H9 (cell line): ENCODE measurements around the gene TSPAN11. TPM values are rescaled to one million over a fixed set of nuclear protein-coding genes. Genes with fewer than 3 reads are reported as not detected.

Experiments used
- DNase-seq: peaks from one replicate; pipeline ENCODE4 v3.0.0-alpha.2; 2017
- H2AFZ ChIP-seq: one replicate; pipeline ENCODE4 v1.6.1; 2013; ENCODE audit warnings: mild to moderate bottlenecking, low read length, control low read depth, moderate library complexity
- H2AK5ac ChIP-seq: 2 replicates; pipeline ENCODE4 v1.6.1; 2013; ENCODE audit warnings: low read length, control low read depth, mixed read lengths; ENCODE audit not compliant: insufficient read length
- H2BK120ac ChIP-seq: one replicate; pipeline ENCODE4 v1.6.1; 2013; ENCODE audit warnings: low read depth, mild to moderate bottlenecking, low read length, control low read depth, inconsistent platforms; ENCODE audit not compliant: poor library complexity, severe bottlenecking
- H2BK12ac ChIP-seq: 2 replicates; pipeline ENCODE4 v1.6.1; 2013; ENCODE audit warnings: low read length, control low read depth, mixed read lengths, low read depth; ENCODE audit not compliant: insufficient read length
- H2BK15ac ChIP-seq: 2 replicates; pipeline ENCODE4 v1.6.1; 2013; ENCODE audit warnings: low read depth, low read length, control low read depth
- H2BK20ac ChIP-seq: one replicate; pipeline ENCODE4 v1.6.1; 2013; ENCODE audit warnings: low read depth, mild to moderate bottlenecking, low read length, control low read depth, inconsistent platforms; ENCODE audit not compliant: poor library complexity, severe bottlenecking
- H2BK5ac ChIP-seq: 2 replicates; pipeline ENCODE4 v1.6.1; 2013; ENCODE audit warnings: low read length, control low read depth, mixed read lengths; ENCODE audit not compliant: insufficient read length
- H3K14ac ChIP-seq: 2 replicates; pipeline ENCODE4 v1.6.1; 2013; ENCODE audit warnings: low read length, control low read depth; ENCODE audit not compliant: insufficient read depth
- H3K18ac ChIP-seq: 2 replicates; pipeline ENCODE4 v1.6.1; 2013; ENCODE audit warnings: low read depth, mild to moderate bottlenecking, mixed read lengths, low read length, control low read depth; ENCODE audit not compliant: insufficient read length
- H3K23ac ChIP-seq: 2 replicates; pipeline ENCODE4 v1.6.1; 2013; ENCODE audit warnings: low read length, control low read depth, mixed read lengths, low read depth; ENCODE audit not compliant: insufficient read length
- H3K23me2 ChIP-seq: 2 replicates; pipeline ENCODE4 v1.6.1; 2013; ENCODE audit warnings: low read depth, mild to moderate bottlenecking, mixed read lengths, low read length, control low read depth; ENCODE audit not compliant: insufficient read length, poor library complexity, severe bottlenecking
- H3K27ac ChIP-seq: 2 replicates; pipeline ENCODE4 v1.5.1; 2013; ENCODE audit warnings: low read length, control low read depth, mixed read lengths, low read depth; ENCODE audit not compliant: insufficient read length
- H3K27me3 ChIP-seq: 2 replicates; pipeline ENCODE4 v1.6.1; 2013; ENCODE audit warnings: low read length, control low read depth, inconsistent platforms; ENCODE audit not compliant: insufficient read depth
- H3K4ac ChIP-seq: 2 replicates; pipeline ENCODE4 v1.6.1; 2013; ENCODE audit warnings: low read depth, mild to moderate bottlenecking, control low read depth, inconsistent platforms, low read length, moderate library complexity
- H3K4me1 ChIP-seq: 2 replicates; pipeline ENCODE4 v1.6.1; 2013; ENCODE audit warnings: low read length, control low read depth, inconsistent platforms; ENCODE audit not compliant: insufficient read depth
- H3K4me2 ChIP-seq: 2 replicates; pipeline ENCODE4 v1.6.1; 2013; ENCODE audit warnings: low read length, control low read depth, mixed read lengths; ENCODE audit not compliant: insufficient read length, insufficient read depth
- H3K56ac ChIP-seq: 2 replicates; pipeline ENCODE4 v1.6.1; 2013; ENCODE audit warnings: low read depth, mild to moderate bottlenecking, mixed read lengths, low read length, control low read depth; ENCODE audit not compliant: insufficient read length
- H3K79me1 ChIP-seq: 2 replicates; pipeline ENCODE4 v1.6.1; 2013; ENCODE audit warnings: low read depth, mild to moderate bottlenecking, moderate library complexity, low read length, control low read depth, inconsistent platforms; ENCODE audit not compliant: insufficient read depth, poor library complexity, severe bottlenecking
- H3K79me2 ChIP-seq: 2 replicates; pipeline ENCODE4 v1.6.1; 2013; ENCODE audit warnings: low read length, control low read depth, inconsistent platforms; ENCODE audit not compliant: insufficient read depth
- H3K9ac ChIP-seq: 2 replicates; pipeline ENCODE4 v1.6.1; 2013; ENCODE audit warnings: low read length, control low read depth, mixed read lengths; ENCODE audit not compliant: insufficient read length; ENCODE audit errors: extremely low read depth
- H3K9me3 ChIP-seq: one replicate; pipeline ENCODE4 v1.6.1; 2013; ENCODE audit warnings: low read depth, low read length, inconsistent platforms; ENCODE audit not compliant: control insufficient read depth
- H3T11ph ChIP-seq: one replicate; pipeline ENCODE4 v1.6.1; 2013; ENCODE audit warnings: mild to moderate bottlenecking, low read length, control low read depth, inconsistent platforms
- H4K20me1 ChIP-seq: one replicate; pipeline ENCODE4 v1.6.1; 2013; ENCODE audit not compliant: control insufficient read depth, insufficient read length, insufficient read depth
- H4K5ac ChIP-seq: 2 replicates; pipeline ENCODE4 v1.6.1; 2013; ENCODE audit warnings: low read depth, mild to moderate bottlenecking, mixed read lengths, low read length, control low read depth; ENCODE audit not compliant: insufficient read length
- H4K8ac ChIP-seq: replicated peaks from 2 replicates; pipeline ENCODE4 v1.6.1; 2013; ENCODE audit warnings: low read length, control low read depth, mixed read lengths, low read depth; ENCODE audit not compliant: insufficient read length
- H4K91ac ChIP-seq: 2 replicates; pipeline ENCODE4 v1.6.1; 2013; ENCODE audit warnings: low read depth, mild to moderate bottlenecking, moderate library complexity, mixed read lengths, low read length, control low read depth; ENCODE audit not compliant: insufficient read length
- H3K27ac Mint-ChIP-seq, 3 experiments: 2 replicates in 2 of 3; 3 replicates in 1 of 3; pipeline ENCODE4 v1.8.0; 2020 to 2021; ENCODE audit warnings: mixed read lengths in 3 of 3, mild to moderate bottlenecking in 1 of 3, moderate library complexity in 1 of 3
- H3K27me3 Mint-ChIP-seq: 2 replicates; pipeline ENCODE4 v1.8.0; 2021; ENCODE audit warnings: low read depth, mild to moderate bottlenecking, moderate library complexity, mixed read lengths
- H3K36me3 Mint-ChIP-seq, 3 experiments: 2 replicates in 2 of 3; 3 replicates in 1 of 3; pipeline ENCODE4 v1.8.0; 2020 to 2021; ENCODE audit warnings: low read depth in 3 of 3, mixed read lengths in 3 of 3; ENCODE audit not compliant: insufficient read depth in 1 of 3
- H3K4me1 Mint-ChIP-seq, 2 experiments: 2 replicates each; pipeline ENCODE4 v1.8.0; 2020; ENCODE audit warnings: mixed read lengths in 2 of 2
- H3K4me3 Mint-ChIP-seq, 2 experiments: 2 replicates in 1 of 2; 3 replicates in 1 of 2; pipeline ENCODE4 v1.8.0; 2020 to 2021; ENCODE audit warnings: mild to moderate bottlenecking in 2 of 2, mixed read lengths in 2 of 2, moderate library complexity in 1 of 2
- H3K9me3 Mint-ChIP-seq, 2 experiments: 2 replicates in 1 of 2; 3 replicates in 1 of 2; pipeline ENCODE4 v1.8.0; 2020; ENCODE audit warnings: mild to moderate bottlenecking in 2 of 2, mixed read lengths in 2 of 2, moderate library complexity in 1 of 2
- CTCF ChIP-seq: fragments of 200-600 bp; sonication (generic); conservative IDR thresholded peaks from 3 replicates; pipeline ENCODE4 v1.8.0; 2021; ENCODE audit warnings: antibody characterized with exemption, mild to moderate bottlenecking
- WGBS: extraction: QIAGEN DNeasy Blood & Tissue Kit; methylation state at CpG from one replicate; pipeline ENCODE4 v1.1.7; 2013; ENCODE audit warnings: missing lambda C conversion rate, low lambda C conversion rate, mixed read lengths; ENCODE audit not compliant: insufficient read length; ENCODE audit errors: extremely low coverage; 5-methylcytosine and 5-hydroxymethylcytosine counted together
- total RNA-seq: library from RNA; stranded (reverse); gene quantifications from 2 replicates; pipeline ENCODE4 v1.2.1, GENCODE V29; 2021

The TSPAN11 gene
- total RNA-seq, 1 experiment from 2014 or later, result 4.2 TPM

GRCh38 chr12:30908722-30909348 lies 17.7 kb upstream of the TSPAN11 start:
- Histone ChIP-seq H2BK15ac (no peak overlapping the region), H3K9me3 (no peaks in the 10 kb centered on the region), H3K4me2 (no peak overlapping the region), H4K20me1 (no peaks in the 10 kb centered on the region), H2BK12ac (no peak overlapping the region), H3K23ac (no peak overlapping the region), H3K4ac (no peak overlapping the region), H3K18ac (no peak overlapping the region), H3K4me1 (peaks cover 6% of the 10 kb centered on the region; the same call in 1 of the 2 replicates), H3K9ac (no peak overlapping the region), H3K27me3 (no peaks in the 10 kb centered on the region), H2AK5ac (no peak overlapping the region), H3K23me2 (no peaks in the 10 kb centered on the region), H3K27ac (no peak overlapping the region), H4K8ac (no peak overlapping the region), H4K91ac (no peak overlapping the region), H2BK5ac (no peak overlapping the region), H2AFZ (no peak overlapping the region), H3K56ac (no peak overlapping the region), H3K14ac (no peak overlapping the region), H4K5ac (no peak overlapping the region), H3K79me2 (no peaks in the 10 kb centered on the region), H3T11ph (no peak overlapping the region), H2BK20ac (no peak overlapping the region), H2BK120ac (no peak overlapping the region), H3K79me1 (no peaks in the 10 kb centered on the region)
- Mint-ChIP-seq H3K36me3 (no peaks in the 10 kb centered on the region), H3K9me3 (no peaks in the 10 kb centered on the region), H3K4me3 (no peak overlapping the region), H3K27ac (peak overlapping the region in 1 of 3 experiments; percentile 14; a peak in 1 of 7 replicates), H3K4me1 (peaks cover 18 to 22% of the 10 kb centered on the region in 2 experiments), H3K27me3 (peaks cover 2% of the 10 kb centered on the region; the same call in 1 of the 2 replicates)
- no peak for TF ChIP-seq CTCF
- no peak for DNase-seq
- no CpG with 5 or more reads among the region's 3 CpGs for WGBS
